ENCODE measurements around the gene KIFC3. TPM values are rescaled to one million over a fixed set of nuclear protein-coding genes. Genes with fewer than 3 reads are reported as not detected.

The KIFC3 gene
- total and polyA plus RNA-seq, 2 of the 8 experiments (the other 6 are each of a cell fraction or from before 2014, with no cell fraction given): 2.1 to 7.1 TPM

- no peak for TF ChIP-seq KDM5A (IDR thresholded peaks at IDR 0.05; ENCODE audit: low read length)
- no peak for TF ChIP-seq EP300 (IDR thresholded peaks at IDR 0.05; ENCODE audit: borderline replicate concordance in 1 of 2, low read depth in 2 of 2, low read length in 2 of 2)
These were observed 22.6 kb upstream of the KIFC3 start (continued) for GRCh38 chr16:57824888-57825287.
